IMR-90 (cell line): ENCODE results near the gene TP53AIP1. TPM values are rescaled to one million over a fixed set of nuclear protein-coding genes. Genes with fewer than 3 reads are reported as not detected.

Source experiments
- ATAC-seq: fragments of 200-7000 bp; cut with Tn5 transposase; 2 replicates; pipeline ENCODE4 v1.9.1; 2020; ENCODE audit warnings: low read depth, mild to moderate bottlenecking, moderate library complexity
- BruUV-seq: library from RNA; stranded (reverse); fragments of 400-500 nt; replicated peaks from 2 replicates; lab custom pipeline; 2021; lab: Mats Ljungman, UMichigan
- CTCF ChIA-PET: fragments of 300-600 bp; formaldehyde crosslinking; extraction: SDS; loops from one replicate; lab custom pipeline; 2021; ENCODE audit warnings: antibody characterized with exemption; lab: Yijun Ruan, JAX
- POLR2A ChIA-PET: fragments of 300-600 bp; sonication (Branson Sonifier 250); formaldehyde crosslinking; loops from one replicate; lab custom pipeline; 2022; ENCODE audit warnings: antibody characterized with exemption; ENCODE audit not compliant: unreplicated experiment; lab: Charles Lee
- DNase-seq: peaks from one replicate; pipeline ENCODE4 v3.0.0; 2013
- H2AFZ ChIP-seq: replicated peaks from 2 replicates; pipeline ENCODE3; 2013; ENCODE audit warnings: low read length, mild to moderate bottlenecking; ENCODE audit not compliant: poor library complexity
- H2AK5ac ChIP-seq: 2 replicates; pipeline ENCODE4 v1.6.1; 2013; ENCODE audit warnings: low read depth, low read length, inconsistent platforms
- H2AK9ac ChIP-seq: replicated peaks from 2 replicates; pipeline ENCODE3; 2013; ENCODE audit warnings: mild to moderate bottlenecking, low read depth, low read length, moderate library complexity; ENCODE audit not compliant: poor library complexity
- H2BK120ac ChIP-seq: 2 replicates; pipeline ENCODE4 v1.6.1; 2013; ENCODE audit warnings: low read depth, low read length, inconsistent platforms
- H2BK15ac ChIP-seq: 3 replicates; pipeline ENCODE4 v1.6.1; 2013; ENCODE audit warnings: low read depth, low read length, inconsistent platforms
- H2BK20ac ChIP-seq: 2 replicates; pipeline ENCODE4 v1.6.1; 2013; ENCODE audit warnings: low read depth, mild to moderate bottlenecking, inconsistent platforms, low read length, moderate library complexity
- H2BK5ac ChIP-seq: 2 replicates; pipeline ENCODE4 v1.6.1; 2013; ENCODE audit warnings: mild to moderate bottlenecking, low read depth, low read length, inconsistent platforms; ENCODE audit not compliant: poor library complexity, severe bottlenecking
- H3K14ac ChIP-seq: replicated peaks from 2 replicates; pipeline ENCODE4 v1.6.1; 2013; ENCODE audit warnings: low read depth, low read length, inconsistent platforms
- H3K18ac ChIP-seq: 2 replicates; pipeline ENCODE4 v1.6.1; 2013; ENCODE audit warnings: low read depth, low read length, control low read depth
- H3K23ac ChIP-seq: 2 replicates; pipeline ENCODE4 v1.6.1; 2013; ENCODE audit warnings: low read depth, low read length, inconsistent platforms
- H3K27ac ChIP-seq: 2 replicates; pipeline ENCODE4 v1.5.1; 2013; ENCODE audit warnings: mild to moderate bottlenecking, control low read depth, low read length; ENCODE audit not compliant: insufficient read depth
- H3K27me3 ChIP-seq: 2 replicates; pipeline ENCODE4 v1.6.1; 2013; ENCODE audit warnings: low read length; ENCODE audit not compliant: control insufficient read depth, insufficient read depth
- H3K36me3 ChIP-seq: 2 replicates; pipeline ENCODE4 v1.6.1; 2013; ENCODE audit warnings: low read length, mixed read lengths; ENCODE audit not compliant: control insufficient read depth, insufficient read depth
- H3K4ac ChIP-seq: 2 replicates; pipeline ENCODE4 v1.6.1; 2013; ENCODE audit warnings: low read depth, low read length, inconsistent platforms
- H3K4me1 ChIP-seq: 2 replicates; pipeline ENCODE4 v1.6.1; 2013; ENCODE audit warnings: low read length, mixed read lengths; ENCODE audit not compliant: control insufficient read depth, insufficient read depth
- H3K4me2 ChIP-seq: 2 replicates; pipeline ENCODE4 v1.6.1; 2013; ENCODE audit warnings: low read depth, mild to moderate bottlenecking, control low read depth, low read length, moderate library complexity
- H3K4me3 ChIP-seq: 2 replicates; pipeline ENCODE4 v1.5.1; 2013; ENCODE audit warnings: low read depth, mild to moderate bottlenecking, control low read depth, low read length, moderate library complexity; ENCODE audit not compliant: insufficient read depth
- H3K56ac ChIP-seq: 2 replicates; pipeline ENCODE4 v1.6.1; 2013; ENCODE audit warnings: low read length, inconsistent platforms; ENCODE audit not compliant: insufficient read depth; ENCODE audit errors: extremely low read depth
- H3K79me1 ChIP-seq, 2 experiments: 2 replicates each; pipeline ENCODE4 v1.6.1; 2013; ENCODE audit warnings: low read length in 2 of 2, inconsistent platforms in 1 of 2, low read depth in 1 of 2
- H3K9ac ChIP-seq: 2 replicates; pipeline ENCODE4 v1.6.1; 2013; ENCODE audit warnings: low read depth, low read length, control low read depth
- H3K9me1 ChIP-seq: 2 replicates; pipeline ENCODE4 v1.6.1; 2013; ENCODE audit warnings: low read length, inconsistent platforms; ENCODE audit not compliant: insufficient read depth
- H3K9me3 ChIP-seq: 2 replicates; pipeline ENCODE4 v1.6.1; 2013; ENCODE audit warnings: low read length; ENCODE audit not compliant: control insufficient read depth, insufficient read depth
- H4K20me1 ChIP-seq: 2 replicates; pipeline ENCODE4 v1.6.1; 2013; ENCODE audit warnings: low read length, inconsistent platforms; ENCODE audit not compliant: insufficient read depth
- H4K5ac ChIP-seq: 2 replicates; pipeline ENCODE4 v1.6.1; 2013; ENCODE audit warnings: mild to moderate bottlenecking, low read depth, low read length, control low read depth
- H4K8ac ChIP-seq, 2 experiments: 2 replicates each; pipeline ENCODE4 v1.6.1; 2013; ENCODE audit warnings: low read depth in 2 of 2, low read length in 2 of 2, control low read depth in 1 of 2, inconsistent platforms in 1 of 2
- H4K91ac ChIP-seq: 2 replicates; pipeline ENCODE4 v1.6.1; 2013; ENCODE audit warnings: low read depth, low read length, inconsistent platforms; ENCODE audit not compliant: insufficient read depth
- BHLHE40 ChIP-seq: fragments of 150-350 bp; IDR thresholded peaks from 2 replicates; pipeline ENCODE4 v1.6.1; 2016; ENCODE audit warnings: mild to moderate bottlenecking, low read depth, low read length
- CEBPB ChIP-seq: IDR thresholded peaks from 2 replicates; pipeline ENCODE4 v1.6.1; 2012; ENCODE audit warnings: low read depth, low read length, improper control_type of control experiment
- CHD1 ChIP-seq: IDR thresholded peaks from 2 replicates; pipeline ENCODE4 v1.6.1; 2012; ENCODE audit warnings: low read depth, low read length, improper control_type of control experiment
- FOS ChIP-seq: fragments of 150-350 bp; IDR thresholded peaks from 2 replicates; pipeline ENCODE4 v1.6.1; 2016; ENCODE audit warnings: low read depth, low read length
- MAFK ChIP-seq: IDR thresholded peaks from 2 replicates; pipeline ENCODE4 v1.6.1; 2012; ENCODE audit warnings: low read depth, low read length, improper control_type of control experiment
- MAZ ChIP-seq: IDR thresholded peaks from 2 replicates; pipeline ENCODE4 v1.6.1; 2012; ENCODE audit warnings: low read depth, mild to moderate bottlenecking, low read length, improper control_type of control experiment, moderate library complexity, borderline replicate concordance
- MXI1 ChIP-seq: IDR thresholded peaks from 2 replicates; pipeline ENCODE4 v1.6.1; 2012; ENCODE audit warnings: low read depth, mild to moderate bottlenecking, low read length, moderate library complexity, borderline replicate concordance
- NFE2L2 ChIP-seq: fragments of 150-350 bp; IDR thresholded peaks from 2 replicates; pipeline ENCODE4 v1.6.1; 2016; ENCODE audit warnings: low read depth, mild to moderate bottlenecking, low read length
- POLR2A ChIP-seq: IDR thresholded peaks from 2 replicates; pipeline ENCODE4 v1.6.1; 2012; ENCODE audit warnings: mild to moderate bottlenecking, low read depth, low read length
- RAD21 ChIP-seq: IDR thresholded peaks from 2 replicates; pipeline ENCODE4 v1.6.1; 2012; ENCODE audit warnings: low read length, improper control_type of control experiment
- RCOR1 ChIP-seq: IDR thresholded peaks from 2 replicates; pipeline ENCODE4 v1.6.1; 2012; ENCODE audit warnings: mild to moderate bottlenecking, low read length, improper control_type of control experiment; ENCODE audit not compliant: insufficient replicate concordance
- RFX5 ChIP-seq: IDR thresholded peaks from 2 replicates; pipeline ENCODE4 v1.8.0; 2012; ENCODE audit warnings: low read depth, mild to moderate bottlenecking, low read length, moderate library complexity
- SMC3 ChIP-seq: fragments of 150-350 bp; IDR thresholded peaks from 2 replicates; pipeline ENCODE4 v1.6.1; 2016; ENCODE audit warnings: low read depth, mild to moderate bottlenecking, antibody characterized with exemption, low read length, moderate library complexity
- WGBS, 2 experiments: methylation state at CpG; one replicate each; pipeline versions ENCODE4 v1.1.5 to v1.1.7; 2013; ENCODE audit warnings: missing lambda C conversion rate in 2 of 2; ENCODE audit not compliant: insufficient read length in 1 of 2; ENCODE audit errors: extremely low coverage in 2 of 2; 5-methylcytosine and 5-hydroxymethylcytosine counted together
- dilution Hi-C: fragments of 300-500 bp; cut with HindIII; formaldehyde crosslinking; loops from one replicate; pipeline ENCODE4 v1.14.3; 2018; ENCODE audit warnings: low sequenced_read_pairs; ENCODE audit not compliant: unreplicated experiment
- in situ Hi-C: fragments of 300-500 bp; cut with MboI; formaldehyde crosslinking; loops from 3 replicates; pipeline ENCODE4 v1.14.3; 2019; ENCODE audit warnings: low sequenced_read_pairs, inconsistent platforms, mixed read lengths
- intact Hi-C: fragments of 100-400 bp; cut with micrococcal nuclease; formaldehyde crosslinking; loops from 2 replicates; pipeline ENCODE4 v1.10.0; 2022
- polyA plus RNA-seq, 3 experiments: library from polyadenylated mRNA; depleted of rRNA; stranded (reverse); fragments of >200 nt; gene quantifications; 2 replicates each; pipeline ENCODE4 v1.2.3, GENCODE V29; 2012; ENCODE audit warnings: low replicate concordance in 1 of 3
- total RNA-seq: library from RNA; depleted of rRNA; stranded (reverse); fragments of >200 nt; gene quantifications from 2 replicates; pipeline ENCODE4 v1.2.3, GENCODE V29; 2012
- TF ChIP-seq, protein P1 (sequence below): conservative IDR thresholded peaks from 2 replicates; pipeline ENCODE4 v1.5.1; 2012; ENCODE audit warnings: mild to moderate bottlenecking, low read depth, low read length, improper control_type of control experiment
- TF ChIP-seq, protein P2 (sequence below): fragments of 150-350 bp; IDR thresholded peaks from 2 replicates; pipeline ENCODE4 v1.6.1; 2017; ENCODE audit warnings: mild to moderate bottlenecking, antibody characterized with exemption, low read length, low read depth
- TF ChIP-seq, protein P3 (sequence below): fragments of 150-350 bp; IDR thresholded peaks from 2 replicates; pipeline ENCODE4 v1.6.1; 2016; ENCODE audit warnings: low read depth, mild to moderate bottlenecking, low read length, moderate library complexity, borderline replicate concordance

The TP53AIP1 gene
- total and polyA plus RNA-seq, 2 of the 4 experiments (the other 2 are of a cell fraction) = not detected

DNA sequence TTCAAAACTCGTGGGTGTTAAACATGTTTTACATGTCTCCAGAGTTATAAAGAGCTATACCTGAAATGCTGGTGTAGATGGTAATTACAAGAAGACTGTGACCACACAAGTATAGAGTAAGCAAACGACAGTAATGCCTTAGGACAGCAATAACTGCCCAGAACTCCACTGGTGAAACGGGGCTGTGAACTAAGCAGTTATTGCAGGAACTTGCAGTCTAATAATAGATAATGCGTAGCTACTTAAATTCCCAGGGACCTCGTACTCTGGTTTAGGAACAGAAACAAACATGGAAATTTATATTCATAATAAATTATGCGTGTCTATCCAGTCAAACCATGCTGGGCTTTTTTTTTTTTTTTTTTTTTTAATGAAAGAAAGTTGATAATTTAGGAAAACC is 24.9 kb upstream of the TP53AIP1 start:
- Histone ChIP-seq H3K9ac (no peak overlapping the region), H3K27ac (no peak overlapping the region), H4K8ac (no peak overlapping the region), H3K4ac (no peak overlapping the region), H2BK120ac (no peak overlapping the region), H3K18ac (no peak overlapping the region), H2AK9ac (no peak overlapping the region), H3K9me3 (no peaks in the 10 kb centered on the region), H3K56ac (no peak overlapping the region), H4K91ac (no peak overlapping the region), H2BK5ac (no peak overlapping the region), H3K14ac (no peak overlapping the region), H3K9me1 (no peaks in the 10 kb centered on the region; the same call in 1 of the 2 replicates), H2AFZ (no peak overlapping the region), H3K36me3 (peaks cover 23% of the 10 kb centered on the region), H2BK20ac (no peak overlapping the region), H4K20me1 (no peaks in the 10 kb centered on the region), H3K4me3 (no peak overlapping the region), H2BK15ac (no peak overlapping the region), H3K27me3 (no peaks in the 10 kb centered on the region), H3K4me1 (no peaks in the 10 kb centered on the region), H4K5ac (no peak overlapping the region), H2AK5ac (no peak overlapping the region), H3K79me1 (no peaks in the 10 kb centered on the region), H3K4me2 (no peak overlapping the region; the same call in 1 of the 2 replicates), H3K23ac (no peak overlapping the region)
- ATAC-seq (no peak), DNase-seq (no peak)
- WGBS, 2 experiments = 70% methylated on average over 2 of the region's 6 CpGs; no CpG with 5 or more reads in 1 of the 2 experiments
- BruUV-seq = no TSS peak
- in situ Hi-C loops = loop anchor here (25.0 kb wide), 2 partner anchors 805 to 930 kb away; no protein-coding TSS in a partner anchor
- dilution Hi-C loops = no loop called here
- ChIA-PET CTCF (interaction anchor here (0.9 kb wide), 1 partner anchor 19 kb away, joined by 5 read pairs; no protein-coding TSS in a partner anchor), POLR2A (no interaction called here)
- TF ChIP-seq SMC3 (no peak), RCOR1 (no peak), RFX5 (no peak), CEBPB (no peak), BHLHE40 (no peak), CHD1 (no peak), MXI1 (no peak), MAZ (no peak), MAFK (no peak), NFE2L2 (no peak), RAD21 (no peak), FOS (no peak), POLR2A (no peak)
- TF ChIP-seq, protein P1, sequence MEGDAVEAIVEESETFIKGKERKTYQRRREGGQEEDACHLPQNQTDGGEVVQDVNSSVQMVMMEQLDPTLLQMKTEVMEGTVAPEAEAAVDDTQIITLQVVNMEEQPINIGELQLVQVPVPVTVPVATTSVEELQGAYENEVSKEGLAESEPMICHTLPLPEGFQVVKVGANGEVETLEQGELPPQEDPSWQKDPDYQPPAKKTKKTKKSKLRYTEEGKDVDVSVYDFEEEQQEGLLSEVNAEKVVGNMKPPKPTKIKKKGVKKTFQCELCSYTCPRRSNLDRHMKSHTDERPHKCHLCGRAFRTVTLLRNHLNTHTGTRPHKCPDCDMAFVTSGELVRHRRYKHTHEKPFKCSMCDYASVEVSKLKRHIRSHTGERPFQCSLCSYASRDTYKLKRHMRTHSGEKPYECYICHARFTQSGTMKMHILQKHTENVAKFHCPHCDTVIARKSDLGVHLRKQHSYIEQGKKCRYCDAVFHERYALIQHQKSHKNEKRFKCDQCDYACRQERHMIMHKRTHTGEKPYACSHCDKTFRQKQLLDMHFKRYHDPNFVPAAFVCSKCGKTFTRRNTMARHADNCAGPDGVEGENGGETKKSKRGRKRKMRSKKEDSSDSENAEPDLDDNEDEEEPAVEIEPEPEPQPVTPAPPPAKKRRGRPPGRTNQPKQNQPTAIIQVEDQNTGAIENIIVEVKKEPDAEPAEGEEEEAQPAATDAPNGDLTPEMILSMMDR = no peak
- TF ChIP-seq, protein P2, sequence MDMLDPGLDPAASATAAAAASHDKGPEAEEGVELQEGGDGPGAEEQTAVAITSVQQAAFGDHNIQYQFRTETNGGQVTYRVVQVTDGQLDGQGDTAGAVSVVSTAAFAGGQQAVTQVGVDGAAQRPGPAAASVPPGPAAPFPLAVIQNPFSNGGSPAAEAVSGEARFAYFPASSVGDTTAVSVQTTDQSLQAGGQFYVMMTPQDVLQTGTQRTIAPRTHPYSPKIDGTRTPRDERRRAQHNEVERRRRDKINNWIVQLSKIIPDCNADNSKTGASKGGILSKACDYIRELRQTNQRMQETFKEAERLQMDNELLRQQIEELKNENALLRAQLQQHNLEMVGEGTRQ = no peak
- TF ChIP-seq, protein P3, sequence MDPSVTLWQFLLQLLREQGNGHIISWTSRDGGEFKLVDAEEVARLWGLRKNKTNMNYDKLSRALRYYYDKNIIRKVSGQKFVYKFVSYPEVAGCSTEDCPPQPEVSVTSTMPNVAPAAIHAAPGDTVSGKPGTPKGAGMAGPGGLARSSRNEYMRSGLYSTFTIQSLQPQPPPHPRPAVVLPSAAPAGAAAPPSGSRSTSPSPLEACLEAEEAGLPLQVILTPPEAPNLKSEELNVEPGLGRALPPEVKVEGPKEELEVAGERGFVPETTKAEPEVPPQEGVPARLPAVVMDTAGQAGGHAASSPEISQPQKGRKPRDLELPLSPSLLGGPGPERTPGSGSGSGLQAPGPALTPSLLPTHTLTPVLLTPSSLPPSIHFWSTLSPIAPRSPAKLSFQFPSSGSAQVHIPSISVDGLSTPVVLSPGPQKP = no peak
- intact Hi-C loops = no loop called here
